Head of caudate nucleus (tissue), 42 donors: ENCODE measurements around the gene LHFPL2.
A peak's percentile ranks its signal among the peaks of the same experiment; 100 is the strongest.
"Not testable (repeated sequence)": the region's sequence is repeated elsewhere in the genome, so short reads cannot be mapped to it uniquely, and the experiment has no call there.

Experiments
- DNase-seq, 42 donors: peaks; one replicate each; pipeline versions ENCODE4 v3.0.0 to v3.0.0-alpha.2; 2020 to 2021; ENCODE audit warnings: mixed read lengths in 7 of 42
- intact Hi-C: fragments of 100-400 bp; cut with DNase I; formaldehyde crosslinking; loops from one replicate; pipeline ENCODE4 v1.15.0; 2022

Gene LHFPL2

DNA sequence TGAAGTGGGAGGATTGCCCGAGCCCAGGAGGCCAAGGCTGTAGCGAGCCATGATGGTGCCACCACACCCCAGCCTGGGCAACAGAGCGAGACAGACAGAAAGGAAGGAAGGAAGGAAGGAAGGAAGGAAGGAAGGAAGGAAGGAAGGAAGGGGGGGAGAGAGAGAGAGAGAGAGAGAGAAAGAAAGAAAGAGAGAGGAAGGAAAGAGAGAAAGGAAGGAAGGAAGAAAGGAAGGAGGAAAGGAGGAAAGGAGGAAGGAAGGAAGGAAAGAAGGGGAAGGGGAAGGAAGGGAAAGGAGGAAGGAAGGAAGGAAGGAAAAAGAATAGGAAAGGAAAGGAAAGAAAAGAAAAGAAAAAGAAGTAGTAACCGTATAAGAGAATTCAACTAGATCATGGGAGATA, 20.8 kb upstream of the LHFPL2 start:
- no peak for DNase-seq
- intact Hi-C loops: no loop called here

GRCh38 chr5:78667461-78668103, 19.0 kb upstream of the LHFPL2 start:
- intact Hi-C loops: no loop called here

DNA sequence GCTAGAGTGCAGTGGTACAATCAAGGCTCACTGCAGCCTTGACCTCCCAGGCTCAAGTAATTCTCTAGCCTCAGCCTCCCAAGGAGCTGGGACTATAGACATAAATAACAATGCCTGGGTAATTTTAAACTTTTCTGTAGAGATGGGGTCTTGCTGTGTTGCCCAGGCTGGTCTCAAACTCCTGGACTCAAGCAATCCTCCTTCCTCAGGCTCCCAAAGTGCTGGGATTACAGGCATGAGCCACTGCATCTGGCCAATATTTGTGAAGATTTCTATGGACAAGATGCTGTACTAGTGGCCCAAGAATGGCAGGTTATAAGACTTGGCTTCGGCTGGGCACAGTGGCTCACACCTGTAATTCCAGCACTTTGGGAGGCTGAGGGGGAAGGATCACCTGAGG, 18.4 kb upstream of the LHFPL2 start:
- DNase-seq, intact Hi-C loops: not testable (repeated sequence)

More at GRCh38 chr5:78667461-78668103, 19.0 kb upstream of the LHFPL2 start:
- DNase-seq: no peak

- no peak for DNase-seq
- intact Hi-C loops: no loop called here
These were observed 17.5 kb upstream of the LHFPL2 start for GRCh38 chr5:78666041-78666444.

DNA sequence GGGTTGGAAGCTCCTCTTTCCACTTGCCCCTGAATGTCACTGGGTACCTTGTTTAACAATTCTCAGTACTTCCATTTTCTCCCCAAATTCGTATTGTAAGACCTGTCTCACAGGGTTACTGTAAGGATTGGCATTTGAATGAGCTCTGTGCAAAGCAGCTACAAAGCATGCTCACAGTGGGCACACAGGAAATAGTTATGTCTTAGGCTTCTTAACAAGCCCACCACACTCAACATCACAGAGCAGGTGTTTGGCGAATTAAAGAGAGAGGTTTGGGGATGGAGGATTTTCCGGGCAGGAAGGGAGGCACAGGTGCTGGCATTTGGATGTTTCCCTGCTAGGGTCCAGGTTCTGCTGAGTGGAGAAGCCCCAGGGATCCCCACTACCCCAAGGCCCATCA, 17.0 kb upstream of the LHFPL2 start:
- intact Hi-C loops: no loop called here

DNA sequence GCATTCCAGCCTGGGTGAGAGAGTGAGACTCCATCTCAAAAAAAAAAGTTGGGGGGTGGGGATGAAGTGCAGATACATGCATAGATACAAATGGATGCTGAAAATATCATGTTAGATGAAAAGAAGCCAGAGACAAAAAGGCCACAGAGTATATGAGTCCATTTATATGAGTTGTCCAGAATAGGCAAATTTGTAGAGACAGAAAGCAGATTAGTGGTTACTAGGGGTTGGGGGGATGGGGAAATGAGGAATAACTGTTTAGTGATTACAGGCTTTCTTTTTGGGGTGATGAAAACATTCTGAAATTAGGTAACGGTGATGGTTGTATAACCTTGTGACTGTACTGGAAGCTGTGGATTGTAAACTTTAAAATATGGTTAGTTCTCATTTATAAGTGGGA, 13.8 kb upstream of the LHFPL2 start:
- intact Hi-C loops: no loop called here
- DNase-seq: no peak

More for the DNA sequence above, 17.0 kb upstream of the LHFPL2 start:
- DNase-seq: no peak

GRCh38 chr5:78661691-78662090, 13.1 kb upstream of the LHFPL2 start:
- intact Hi-C loops: no loop called here
- DNase-seq: no peak

GRCh38 chr5:78661044-78661443, 12.5 kb upstream of the LHFPL2 start:
- intact Hi-C loops: no loop called here
- DNase-seq: no peak

- no peak for DNase-seq
- intact Hi-C loops: no loop called here
These were observed 11.8 kb upstream of the LHFPL2 start for GRCh38 chr5:78660401-78660800.

DNA sequence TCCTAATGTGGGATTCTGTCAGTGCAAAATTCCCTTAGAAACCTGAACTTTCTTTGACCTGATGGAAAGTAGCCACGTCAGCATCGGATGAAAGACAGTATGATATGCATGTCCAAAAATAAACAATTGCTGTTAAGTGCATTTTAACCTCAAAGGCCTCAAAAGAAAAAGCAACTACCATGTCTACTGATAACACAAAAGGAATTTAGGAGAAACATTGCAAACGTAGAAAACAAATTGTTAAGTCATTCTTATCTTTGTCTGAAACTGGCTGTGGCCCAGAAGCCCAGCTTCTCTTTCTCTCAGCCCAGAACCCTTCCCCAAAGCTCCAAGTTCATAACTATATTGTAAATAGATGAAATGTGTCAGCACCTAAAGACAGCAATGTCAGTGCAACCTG, 11.1 kb upstream of the LHFPL2 start:
- intact Hi-C loops: no loop called here
- DNase-seq: no peak

GRCh38 chr5:78659114-78659513, 10.5 kb upstream of the LHFPL2 start:
- DNase-seq: no peak
- intact Hi-C loops: no loop called here

DNA sequence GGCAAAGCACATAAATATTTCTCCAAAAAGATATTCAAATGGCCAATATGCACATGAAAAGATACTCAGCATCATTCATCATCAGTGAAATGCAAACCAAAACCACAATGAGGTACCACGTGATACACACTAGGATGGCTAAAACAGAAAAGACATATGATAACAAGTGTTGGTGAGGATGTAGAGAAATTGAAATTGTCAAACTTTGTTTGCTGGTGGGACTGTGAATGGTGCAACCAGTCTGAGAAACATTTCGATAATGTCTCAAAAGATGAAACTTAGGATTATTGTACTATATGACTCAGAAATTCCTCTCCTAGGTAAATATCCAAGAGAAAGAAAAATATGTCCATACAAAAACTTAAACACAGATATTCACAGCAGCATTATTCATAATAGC, 8.6 kb upstream of the LHFPL2 start:
- no peak for DNase-seq
- intact Hi-C loops: no loop called here

DNA sequence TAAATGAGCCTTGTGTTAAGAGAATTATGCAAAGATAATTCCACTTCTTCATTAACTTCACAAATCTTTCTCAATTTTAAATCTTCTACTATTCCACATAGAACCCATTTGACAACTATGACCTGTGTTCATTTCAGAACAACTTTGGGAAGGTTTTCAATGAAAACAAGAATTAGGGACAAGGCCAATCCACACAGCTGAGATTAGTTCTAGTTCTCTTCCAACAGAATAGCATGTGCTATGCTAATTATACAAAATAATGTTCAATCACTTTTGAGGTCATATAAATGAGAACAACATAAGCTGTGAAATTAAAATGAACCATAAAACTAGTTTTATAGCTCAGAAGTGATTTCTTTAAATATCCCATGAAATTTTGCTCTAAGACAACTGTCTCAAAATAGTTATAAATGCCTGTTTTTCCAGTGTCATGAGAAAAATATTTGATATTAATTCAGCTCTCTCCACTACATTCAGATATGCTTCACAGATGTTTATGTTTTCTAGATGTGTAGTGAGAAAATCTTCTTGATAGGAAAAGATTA, 7.2 kb upstream of the LHFPL2 start:
- DNase-seq: no peak
- intact Hi-C loops: no loop called here

- intact Hi-C loops: no loop called here
- DNase-seq: no peak
These were observed 5.8 kb upstream of the LHFPL2 start for GRCh38 chr5:78654386-78654785.

- no peak for DNase-seq
- intact Hi-C loops: no loop called here
These were observed 5.3 kb upstream of the LHFPL2 start for GRCh38 chr5:78653681-78654366.

DNA sequence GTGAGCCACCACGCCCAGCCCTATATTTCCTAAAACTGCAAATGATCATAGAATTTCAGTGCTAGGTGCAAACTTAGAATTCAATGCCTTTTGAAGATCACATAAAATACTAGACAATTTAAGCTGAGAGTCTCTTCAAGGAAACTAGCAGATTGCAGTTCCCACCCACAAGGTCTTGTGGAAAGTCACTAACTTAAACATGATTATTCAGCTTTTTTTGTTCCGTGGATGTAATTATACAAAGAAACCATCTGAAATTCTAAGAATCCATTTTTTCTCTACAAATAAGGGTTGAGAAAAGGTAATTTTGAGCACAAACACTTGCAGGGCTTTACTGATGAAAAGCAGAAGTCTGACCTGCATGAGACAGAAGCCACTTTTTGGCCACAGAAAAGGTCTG, 4.5 kb upstream of the LHFPL2 start:
- intact Hi-C loops: no loop called here
- peak in 1 of 42 donors; percentile 23 for DNase-seq

DNA sequence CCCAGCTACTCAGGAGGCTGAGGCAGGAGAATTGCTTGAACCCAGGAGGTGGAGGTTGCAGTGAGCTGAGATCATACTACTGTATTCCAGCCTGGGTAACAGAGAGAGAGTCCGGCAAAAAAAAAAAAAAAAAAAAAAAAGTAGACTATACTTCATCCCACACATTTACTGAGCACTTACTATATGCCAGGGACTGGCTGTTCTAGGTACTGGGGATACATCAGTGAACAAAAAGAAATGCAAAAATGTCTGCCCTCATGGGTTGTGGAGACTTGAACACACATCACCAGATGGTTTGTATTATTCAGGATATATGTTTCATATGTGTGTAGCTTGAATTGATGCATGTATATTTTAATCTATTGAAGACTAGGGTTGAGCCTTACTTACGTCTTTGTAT, 2.9 kb upstream of the LHFPL2 start:
- intact Hi-C loops: no loop called here
- no peak for DNase-seq

- intact Hi-C loops: no loop called here
- DNase-seq: no peak
These were observed 2.0 kb upstream of the LHFPL2 start for GRCh38 chr5:78650531-78650930.

GRCh38 chr5:78649861-78650496, 1.4 kb upstream of the LHFPL2 start:
- intact Hi-C loops: loop anchor here (10.0 kb wide), 2 partner anchors 115 to 335 kb away; partner anchors contain the start of gene ARSB
- DNase-seq: no peak

DNA sequence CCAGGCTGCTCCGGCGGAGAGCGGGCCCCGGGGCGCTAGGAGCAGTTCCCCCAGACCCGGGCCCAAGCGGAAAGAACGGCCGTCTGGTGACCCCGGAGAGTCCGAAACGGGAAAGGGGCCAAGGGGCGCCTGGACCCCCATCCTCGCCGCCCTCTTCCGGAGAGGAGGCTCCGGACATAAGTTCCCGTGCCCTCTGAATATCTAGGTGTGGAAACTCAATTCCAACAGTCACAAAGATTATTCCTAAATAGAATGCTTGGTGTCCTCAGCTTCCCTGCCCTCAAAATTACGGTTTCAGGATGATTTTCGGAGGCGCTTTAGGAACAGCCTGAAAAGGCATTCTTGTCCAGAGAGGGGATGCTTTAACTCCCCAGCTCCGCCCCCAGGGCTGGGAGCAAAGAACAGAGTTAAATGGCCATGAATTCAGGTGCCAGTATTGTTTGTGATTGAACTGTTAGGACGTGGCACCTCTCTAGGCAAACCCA, 681 bp upstream of the LHFPL2 start:
- DNase-seq: no peak

More for the DNA sequence above, 681 bp upstream of the LHFPL2 start:
- intact Hi-C loops: loop anchor here (10.0 kb wide), 2 partner anchors 114 to 336 kb away; partner anchors contain the start of gene ARSB
